HepG2 (cell line): ENCODE results near the gene BIK. TPM values are rescaled to one million over a fixed set of nuclear protein-coding genes. Genes with fewer than 3 reads are reported as not detected.
A peak's percentile ranks its signal among the peaks of the same experiment; 100 is the strongest.

Source experiments
- ATAC-seq: fragments of 200-7000 bp; cut with Tn5 transposase; 3 replicates; pipeline ENCODE4 v1.9.1; 2020; ENCODE audit warnings: mild to moderate bottlenecking, moderate library complexity
- BruUV-seq: library from RNA; stranded (reverse); fragments of 400-500 nt; replicated peaks from 2 replicates; lab custom pipeline; 2021; lab: Mats Ljungman, UMichigan
- CTCF ChIA-PET: fragments of 300-600 bp; formaldehyde crosslinking; extraction: SDS; loops from one replicate; lab custom pipeline; 2021; ENCODE audit warnings: low total read pairs, inconsistent platforms, low intra/inter-chr PET ratio; lab: Yijun Ruan, JAX
- POLR2A ChIA-PET: fragments of 350-600 bp; sonication (Branson Sonifier 250); formaldehyde crosslinking; loops from one replicate; lab custom pipeline; 2020; ENCODE audit warnings: antibody characterized with exemption, inconsistent platforms; lab: Yijun Ruan, JAX
- DNase-seq: peaks from one replicate; pipeline ENCODE4 v3.0.0-alpha.2; 2015; ENCODE audit warnings: low spot score
- FAIRE-seq: peaks from 3 replicates; lab custom pipeline; 2011; peaks lifted over from hg19 to GRCh38; lab: Jason Lieb, UNC
- H2AFZ ChIP-seq: one replicate; pipeline ENCODE4 v1.6.1; 2011; ENCODE audit warnings: low read length, inconsistent platforms
- H3K27ac ChIP-seq: fragments of 300-600 bp; 3 replicates; pipeline ENCODE4 v1.8.0; 2011; ENCODE audit warnings: mixed run types, mild to moderate bottlenecking, mixed read lengths, low read length, inconsistent platforms; ENCODE audit not compliant: insufficient read depth; ENCODE audit errors: extremely low read length
- H3K27me3 ChIP-seq, 2 experiments: fragments of 200-600 bp in 1 of 2; 2 replicates in 1 of 2; 3 replicates in 1 of 2; pipeline versions ENCODE4 v1.6.0 to v1.8.0; 2011; ENCODE audit warnings: low read length in 2 of 2, mild to moderate bottlenecking in 2 of 2, moderate library complexity in 2 of 2, inconsistent platforms in 1 of 2; ENCODE audit not compliant: insufficient read depth in 2 of 2, control insufficient read depth in 1 of 2
- H3K36me3 ChIP-seq, 2 experiments: fragments of 200-600 bp in 1 of 2; replicated peaks in 1 of 2; 2 replicates in 1 of 2; 3 replicates in 1 of 2; pipeline versions ENCODE4 v1.5.1 to v1.8.0; 2011; ENCODE audit warnings: low read length in 2 of 2, inconsistent platforms in 1 of 2; ENCODE audit not compliant: insufficient read depth in 2 of 2, control insufficient read depth in 1 of 2
- H3K4me1 ChIP-seq: 2 replicates; pipeline ENCODE4 v1.5.1; 2012; ENCODE audit warnings: low read length, inconsistent platforms; ENCODE audit not compliant: insufficient read depth
- H3K4me2 ChIP-seq: 2 replicates; pipeline ENCODE4 v1.6.0; 2011; ENCODE audit warnings: low read depth, low read length, inconsistent platforms
- H3K4me3 ChIP-seq, 3 experiments: fragments of 200-600 bp in 1 of 3; sonication (generic), shearing (Covaris generic) in 1 of 3; replicated peaks in 1 of 3; 2 replicates each; pipeline ENCODE4 v1.5.1; 2011 to 2016; ENCODE audit warnings: low read length in 3 of 3, inconsistent platforms in 2 of 3, low read depth in 2 of 3, mild to moderate bottlenecking in 2 of 3, control low read depth in 1 of 3, mixed read lengths in 1 of 3; ENCODE audit not compliant: insufficient read depth in 1 of 3
- H3K79me2 ChIP-seq: one replicate; pipeline ENCODE4 v1.6.1; 2011; ENCODE audit warnings: low read length, inconsistent platforms; ENCODE audit not compliant: insufficient read depth
- H3K9ac ChIP-seq: 2 replicates; pipeline ENCODE4 v1.6.0; 2011; ENCODE audit warnings: mild to moderate bottlenecking, low read depth, low read length, inconsistent platforms; ENCODE audit not compliant: insufficient read depth
- H3K9me3 ChIP-seq: 2 replicates; pipeline ENCODE4 v1.5.1; 2012; ENCODE audit warnings: mild to moderate bottlenecking, low read length
- H4K20me1 ChIP-seq: 2 replicates; pipeline ENCODE4 v1.6.0; 2011; ENCODE audit warnings: inconsistent platforms, mild to moderate bottlenecking, low read length, moderate library complexity; ENCODE audit not compliant: insufficient read depth
- GTF3A ChIP-seq: sonication (generic); formaldehyde crosslinking; conservative IDR thresholded peaks from 2 replicates; pipeline ENCODE4 v1.4.0; 2020; ENCODE audit warnings: mild to moderate bottlenecking, missing genetic modification reagents
- HES4 ChIP-seq: sonication (generic); formaldehyde crosslinking; IDR thresholded peaks from 2 replicates; pipeline ENCODE4 v1.9.0; 2021; ENCODE audit warnings: mild to moderate bottlenecking, missing genetic modification reagents, borderline replicate concordance
- JUN ChIP-seq: sonication (generic); formaldehyde crosslinking; IDR thresholded peaks from 2 replicates; pipeline ENCODE4 v1.4.0; 2020; ENCODE audit warnings: mild to moderate bottlenecking, missing genetic modification reagents
- KLF12 ChIP-seq: sonication (generic); formaldehyde crosslinking; IDR thresholded peaks from 2 replicates; pipeline ENCODE4 v1.4.0; 2020; ENCODE audit warnings: missing genetic modification reagents, borderline replicate concordance
- MXD4 ChIP-seq: IDR thresholded peaks from 2 replicates; pipeline ENCODE4 v1.6.1; 2016; ENCODE audit warnings: mild to moderate bottlenecking, missing biosample characterization, missing genetic modification reagents
- SMAD9 ChIP-seq: sonication (generic); formaldehyde crosslinking; IDR thresholded peaks from 2 replicates; pipeline ENCODE4 v1.5.1; 2020; ENCODE audit warnings: mild to moderate bottlenecking, missing genetic modification reagents
- SRF ChIP-seq: IDR thresholded peaks from 2 replicates; pipeline ENCODE4 v1.6.1; 2011; ENCODE audit warnings: mild to moderate bottlenecking, low read depth, low read length, moderate library complexity
- THAP11 ChIP-seq: IDR thresholded peaks from 2 replicates; pipeline ENCODE4 v1.6.1; 2016; ENCODE audit warnings: missing biosample characterization, missing genetic modification reagents
- ZFP36 ChIP-seq: fragments of 150-350 bp; IDR thresholded peaks from 2 replicates; pipeline ENCODE4 v1.6.1; 2018; ENCODE audit warnings: borderline replicate concordance, low read length, low read depth; ENCODE audit not compliant: partially characterized antibody
- ZNF101 ChIP-seq: sonication (generic); formaldehyde crosslinking; IDR thresholded peaks from 2 replicates; pipeline ENCODE4 v1.4.0; 2020; ENCODE audit warnings: mild to moderate bottlenecking, low read depth, missing genetic modification reagents, borderline replicate concordance
- ZNF570 ChIP-seq: sonication (generic); formaldehyde crosslinking; IDR thresholded peaks from 2 replicates; pipeline ENCODE4 v1.4.0; 2020; ENCODE audit warnings: mild to moderate bottlenecking, missing genetic modification reagents, borderline replicate concordance
- ZNF652 ChIP-seq: IDR thresholded peaks from 2 replicates; pipeline ENCODE4 v1.6.1; 2016; ENCODE audit warnings: low read depth, borderline replicate concordance
- WGBS: methylation state at CpG from one replicate; pipeline ENCODE4 v1.1.6; 2017; ENCODE audit warnings: low lambda C conversion rate; 5-methylcytosine and 5-hydroxymethylcytosine counted together
- in situ Hi-C: cut with HindIII; loops from 2 replicates; pipeline ENCODE4 v1.10.0; 2017; ENCODE audit warnings: low pct_unique_long_range_greater_than_20kb; ENCODE audit not compliant: extremely low pct_ligation_motif_present
- intact Hi-C: fragments of 100-400 bp; cut with micrococcal nuclease; formaldehyde crosslinking; loops from one replicate; pipeline ENCODE4 v1.10.0; 2022; ENCODE audit not compliant: unreplicated experiment
- polyA plus RNA-seq, 8 experiments: library from polyadenylated mRNA; depleted of rRNA in 3 of 8; stranded (reverse) in 7 of 8; unstranded in 1 of 8; fragments of >200 nt; fragmentation: Illumina TruSeq in 4 of 8; extraction: Trizol in 4 of 8; gene quantifications; 2 replicates each; pipeline versions ENCODE4 v1.2.1 to v1.2.3, GENCODE V29; 2011 to 2016; ENCODE audit warnings: low read depth in 4 of 8, missing spikeins in 1 of 8, mixed read lengths in 1 of 8; ENCODE audit not compliant: insufficient read depth in 1 of 8
- total RNA-seq, 5 experiments: library from RNA; depleted of rRNA; stranded (reverse); fragments of >200 nt; fragmentation: Illumina TruSeq; extraction: Trizol; gene quantifications; 2 replicates each; pipeline ENCODE4 v1.2.3, GENCODE V29; 2016; ENCODE audit warnings: low read depth in 1 of 5
- TF ChIP-seq, protein P1 (sequence below): sonication (generic); formaldehyde crosslinking; IDR thresholded peaks from 2 replicates; pipeline ENCODE4 v1.4.0; 2020; ENCODE audit warnings: missing genetic modification reagents
- TF ChIP-seq, protein P2 (sequence below): sonication (generic); formaldehyde crosslinking; conservative IDR thresholded peaks from 2 replicates; pipeline ENCODE4 v1.4.0; 2020; ENCODE audit warnings: missing genetic modification reagents

Gene BIK
- total and polyA plus RNA-seq, 2 of the 13 experiments (the other 11 are each of a cell fraction or from before 2014, with no cell fraction given) = 0.54 to 0.80 TPM

DNA sequence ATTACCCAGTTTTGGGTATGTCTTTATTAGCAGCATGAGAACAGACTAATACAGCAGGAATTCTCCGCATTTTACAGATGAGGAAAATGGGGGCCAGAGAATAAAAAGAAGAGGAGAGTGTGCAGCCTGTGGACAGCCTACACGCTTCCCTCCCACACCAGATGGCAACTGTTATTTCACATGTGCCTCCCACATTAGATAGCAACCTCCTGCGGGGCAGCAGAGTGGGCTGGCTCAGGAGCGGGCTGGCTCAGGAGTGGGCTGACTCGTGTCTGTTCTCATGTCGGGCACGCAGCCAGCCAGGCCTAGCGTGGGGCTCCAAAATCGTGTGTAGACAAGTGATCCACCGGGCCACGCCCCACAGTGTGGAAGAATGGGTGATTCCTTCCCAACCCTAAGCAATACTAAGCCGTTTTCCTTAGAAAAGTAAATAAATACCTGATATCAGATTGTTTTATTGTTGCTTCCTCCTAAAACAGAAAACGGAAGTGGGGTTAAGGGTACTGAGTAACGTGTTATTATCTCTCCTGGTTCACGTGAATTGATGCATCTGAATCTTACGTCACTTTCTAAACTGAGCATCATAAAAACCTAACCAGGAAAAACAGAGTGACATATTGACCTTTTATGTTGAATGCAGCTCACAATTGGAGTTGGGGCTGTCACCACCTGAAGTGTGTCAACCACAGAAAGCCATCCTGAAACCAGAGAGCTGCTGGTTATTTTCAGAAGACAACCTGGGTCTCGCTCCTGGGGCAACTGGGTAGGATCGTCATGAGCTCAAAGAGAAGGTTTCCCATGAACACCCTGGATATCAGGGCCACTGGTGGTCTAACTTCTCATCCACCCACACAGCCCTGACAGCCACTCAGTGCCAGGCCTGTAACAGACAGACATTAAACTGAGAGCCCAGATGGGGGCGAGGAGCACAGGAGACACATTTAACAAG, 24.6 kb upstream of the BIK start:
- H3K4me1 ChIP-seq = peaks cover 11% of the 10 kb centered on the region
- H3K9me3 ChIP-seq = no peaks in the 10 kb centered on the region
- no peak overlapping the region for H3K4me3 ChIP-seq
- WGBS = 79% methylated on average over 12 of the region's 19 CpGs
- POLR2A ChIA-PET = no interaction called here
- H3K79me2 ChIP-seq = no peaks in the 10 kb centered on the region
- H4K20me1 ChIP-seq = no peaks in the 10 kb centered on the region
- no peaks in the 10 kb centered on the region for H3K36me3 ChIP-seq
- in situ Hi-C loops = no loop called here
- no peak for FAIRE-seq
- H3K4me2 ChIP-seq = no peak overlapping the region
- TF ChIP-seq SMAD9 (CRISPR knock-in tag) = no peak
- ATAC-seq = no peak
- no peak overlapping the region for H3K27ac ChIP-seq
- BruUV-seq = no TSS peak
- no peaks in the 10 kb centered on the region for H3K27me3 ChIP-seq
- CTCF ChIA-PET = no interaction called here
- no peak overlapping the region for H3K9ac ChIP-seq
- no peak overlapping the region for H2AFZ ChIP-seq
- no peak for DNase-seq
- intact Hi-C loops = no loop called here

DNA sequence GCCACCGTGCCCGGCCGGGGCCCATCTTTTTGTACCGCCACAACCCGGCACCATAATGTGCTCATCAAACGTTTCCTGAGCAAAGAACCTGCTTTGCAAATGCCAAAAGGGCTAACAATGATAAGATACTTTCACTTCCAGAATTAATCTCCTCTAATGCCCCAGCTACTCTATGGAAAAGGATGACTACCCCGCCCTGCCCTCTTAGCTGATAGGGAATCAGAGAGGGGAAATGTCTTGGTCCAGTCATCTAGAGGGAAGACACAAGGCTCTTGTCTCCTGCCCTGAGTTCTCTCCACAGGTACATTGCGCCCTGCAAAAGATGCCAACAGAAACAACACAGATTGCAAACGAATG, 21.9 kb upstream of the BIK start:
- FAIRE-seq (no peak), ATAC-seq (no peak), DNase-seq (no peak)
- WGBS = 62% methylated on average over 9 of the region's 9 CpGs
- Histone ChIP-seq H2AFZ (peak overlapping the region; percentile 75), H3K4me1 (peaks cover 20% of the 10 kb centered on the region), H3K4me3 (peak overlapping the region; percentile 86 to 91 (median 90)), H3K9ac (peak overlapping the region; percentile 62), H4K20me1 (no peaks in the 10 kb centered on the region), H3K27ac (no peak overlapping the region), H3K27me3 (no peaks in the 10 kb centered on the region), H3K79me2 (no peaks in the 10 kb centered on the region), H3K4me2 (peak overlapping the region; percentile 88), H3K36me3 (no peaks in the 10 kb centered on the region), H3K9me3 (no peaks in the 10 kb centered on the region)
- in situ Hi-C loops (no loop called here), intact Hi-C loops (no loop called here)
- ChIA-PET CTCF (no interaction called here), POLR2A (no interaction called here)
- BruUV-seq = no TSS peak
- no peak for TF ChIP-seq ZFP36
- TF ChIP-seq JUN (CRISPR knock-in tag) = no peak
- TF ChIP-seq ZNF101 (CRISPR knock-in tag) = no peak
- no peak for TF ChIP-seq ZNF652 (CRISPR knock-in tag)
- no peak for TF ChIP-seq HES4
- no peak for TF ChIP-seq ZNF570 (CRISPR knock-in tag)
- TF ChIP-seq THAP11 (CRISPR knock-in tag) = no peak
- TF ChIP-seq KLF12 (CRISPR knock-in tag) = no peak
- no peak for TF ChIP-seq GTF3A (CRISPR knock-in tag)
- TF ChIP-seq, protein P1, sequence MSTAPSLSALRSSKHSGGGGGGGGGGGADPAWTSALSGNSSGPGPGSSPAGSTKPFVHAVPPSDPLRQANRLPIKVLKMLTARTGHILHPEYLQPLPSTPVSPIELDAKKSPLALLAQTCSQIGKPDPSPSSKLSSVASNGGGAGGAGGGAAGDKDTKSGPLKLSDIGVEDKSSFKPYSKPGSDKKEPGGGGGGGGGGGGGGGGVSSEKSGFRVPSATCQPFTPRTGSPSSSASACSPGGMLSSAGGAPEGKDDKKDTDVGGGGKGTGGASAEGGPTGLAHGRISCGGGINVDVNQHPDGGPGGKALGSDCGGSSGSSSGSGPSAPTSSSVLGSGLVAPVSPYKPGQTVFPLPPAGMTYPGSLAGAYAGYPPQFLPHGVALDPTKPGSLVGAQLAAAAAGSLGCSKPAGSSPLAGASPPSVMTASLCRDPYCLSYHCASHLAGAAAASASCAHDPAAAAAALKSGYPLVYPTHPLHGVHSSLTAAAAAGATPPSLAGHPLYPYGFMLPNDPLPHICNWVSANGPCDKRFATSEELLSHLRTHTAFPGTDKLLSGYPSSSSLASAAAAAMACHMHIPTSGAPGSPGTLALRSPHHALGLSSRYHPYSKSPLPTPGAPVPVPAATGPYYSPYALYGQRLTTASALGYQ (CRISPR knock-in tag) = no peak
- TF ChIP-seq MXD4 (CRISPR knock-in tag) = no peak
- TF ChIP-seq, protein P2, sequence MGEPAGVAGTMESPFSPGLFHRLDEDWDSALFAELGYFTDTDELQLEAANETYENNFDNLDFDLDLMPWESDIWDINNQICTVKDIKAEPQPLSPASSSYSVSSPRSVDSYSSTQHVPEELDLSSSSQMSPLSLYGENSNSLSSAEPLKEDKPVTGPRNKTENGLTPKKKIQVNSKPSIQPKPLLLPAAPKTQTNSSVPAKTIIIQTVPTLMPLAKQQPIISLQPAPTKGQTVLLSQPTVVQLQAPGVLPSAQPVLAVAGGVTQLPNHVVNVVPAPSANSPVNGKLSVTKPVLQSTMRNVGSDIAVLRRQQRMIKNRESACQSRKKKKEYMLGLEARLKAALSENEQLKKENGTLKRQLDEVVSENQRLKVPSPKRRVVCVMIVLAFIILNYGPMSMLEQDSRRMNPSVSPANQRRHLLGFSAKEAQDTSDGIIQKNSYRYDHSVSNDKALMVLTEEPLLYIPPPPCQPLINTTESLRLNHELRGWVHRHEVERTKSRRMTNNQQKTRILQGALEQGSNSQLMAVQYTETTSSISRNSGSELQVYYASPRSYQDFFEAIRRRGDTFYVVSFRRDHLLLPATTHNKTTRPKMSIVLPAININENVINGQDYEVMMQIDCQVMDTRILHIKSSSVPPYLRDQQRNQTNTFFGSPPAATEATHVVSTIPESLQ = no peak
- no peak for TF ChIP-seq SRF
